Spleen (tissue), 7 donors: ENCODE data around the gene NUP35.

Source experiments
- POLR2A ChIP-seq, 3 donors: fragments of 450-650 bp; IDR thresholded peaks; one replicate each; pipeline ENCODE4 v1.5.1; 2017; ENCODE audit warnings: antibody characterized with exemption in 3 of 3, mild to moderate bottlenecking in 1 of 3
- TF ChIP-seq, protein P1 (sequence below), 11 experiments: fragments of 200-600 bp in 7 of 11; fragments of 450-650 bp in 4 of 11; sonication (generic) in 4 of 11; IDR thresholded peaks in 8 of 11; conservative IDR thresholded peaks in 3 of 11; 1 replicate in 7 of 11; 2 replicates in 4 of 11; pipeline versions ENCODE4 v1.4.0 to v1.8.0; 2016 to 2021; ENCODE audit warnings: antibody characterized with exemption in 11 of 11, inconsistent platforms in 4 of 11, mild to moderate bottlenecking in 1 of 11
- donor health status: DM: no; HTN: no; CAD: no; lungs with moderate emphysema.
- donor health status: DM: no; HTN: no; CAD: no.
- donor health status: DM: no; HTN: no; CAD: no.

DNA sequence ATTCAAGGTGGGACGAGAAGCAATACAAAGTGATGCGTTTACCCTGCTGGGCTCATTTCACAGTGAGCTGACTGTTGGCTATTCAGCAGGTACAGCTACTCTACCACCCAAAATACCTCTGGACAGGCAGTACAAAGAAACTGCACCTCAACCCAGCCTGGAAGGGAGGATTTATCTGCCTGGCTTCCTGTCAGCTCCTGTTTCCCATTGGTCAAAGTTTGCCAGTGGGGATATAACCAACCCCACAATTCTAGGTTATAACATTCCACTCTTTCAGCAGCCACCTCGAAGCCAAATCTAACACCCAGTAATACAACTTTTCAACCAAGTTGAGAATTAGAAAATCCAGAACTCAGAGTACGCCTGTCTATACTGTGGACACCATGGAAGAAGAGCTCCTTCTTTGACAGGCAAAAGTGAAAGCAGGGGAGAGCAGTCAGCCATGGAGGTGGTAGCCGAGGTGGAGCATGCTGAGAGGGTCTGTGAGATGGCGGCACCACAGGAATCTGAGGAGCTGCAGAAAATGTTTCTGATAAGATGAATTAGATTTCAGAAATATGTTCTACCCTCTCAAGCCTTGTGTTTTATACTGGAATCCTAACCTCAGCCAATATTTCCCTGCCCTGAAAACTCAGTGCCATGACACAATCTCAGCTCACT is 34.9 kb upstream of the NUP35 start:
- TF ChIP-seq, protein P1, sequence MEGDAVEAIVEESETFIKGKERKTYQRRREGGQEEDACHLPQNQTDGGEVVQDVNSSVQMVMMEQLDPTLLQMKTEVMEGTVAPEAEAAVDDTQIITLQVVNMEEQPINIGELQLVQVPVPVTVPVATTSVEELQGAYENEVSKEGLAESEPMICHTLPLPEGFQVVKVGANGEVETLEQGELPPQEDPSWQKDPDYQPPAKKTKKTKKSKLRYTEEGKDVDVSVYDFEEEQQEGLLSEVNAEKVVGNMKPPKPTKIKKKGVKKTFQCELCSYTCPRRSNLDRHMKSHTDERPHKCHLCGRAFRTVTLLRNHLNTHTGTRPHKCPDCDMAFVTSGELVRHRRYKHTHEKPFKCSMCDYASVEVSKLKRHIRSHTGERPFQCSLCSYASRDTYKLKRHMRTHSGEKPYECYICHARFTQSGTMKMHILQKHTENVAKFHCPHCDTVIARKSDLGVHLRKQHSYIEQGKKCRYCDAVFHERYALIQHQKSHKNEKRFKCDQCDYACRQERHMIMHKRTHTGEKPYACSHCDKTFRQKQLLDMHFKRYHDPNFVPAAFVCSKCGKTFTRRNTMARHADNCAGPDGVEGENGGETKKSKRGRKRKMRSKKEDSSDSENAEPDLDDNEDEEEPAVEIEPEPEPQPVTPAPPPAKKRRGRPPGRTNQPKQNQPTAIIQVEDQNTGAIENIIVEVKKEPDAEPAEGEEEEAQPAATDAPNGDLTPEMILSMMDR (IDR thresholded peaks at IDR 0.05 in 8 of 11, conservative IDR thresholded peaks at IDR 0.05 in 3 of 11) = no peak
- TF ChIP-seq POLR2A (IDR thresholded peaks at IDR 0.05) = no peak
